ENCODE data around the gene GYS1. TPM values are rescaled to one million over a fixed set of nuclear protein-coding genes. Genes with fewer than 3 reads are reported as not detected.

The GYS1 gene
- total RNA-seq, 6 experiments from 2014 or later = 4.7 to 12.5 (median 8.9) TPM

GRCh38 chr19:48977061-48977460 lies 16.0 kb downstream of the GYS1 start:
- no peaks in the 10 kb centered on the region for H3K27me3 ChIP-seq
- no peak overlapping the region for H3K4me3 ChIP-seq
- peaks cover 0 to 43% (median 3%) of the 10 kb centered on the region in 4 donors for H3K36me3 ChIP-seq
- DNase-seq = no peak
- no peaks in the 10 kb centered on the region for H3K9me3 ChIP-seq
- WGBS (ENCODE audit: insufficient coverage, low coverage, low lambda C conversion rate, missing lambda C conversion rate) = 60% methylated on average over 2 of the region's 2 CpGs
- H3K27ac ChIP-seq = no peak overlapping the region
- no peak for TF ChIP-seq CTCF (IDR thresholded peaks at IDR 0.05)
- no peak for TF ChIP-seq POLR2A (IDR thresholded peaks at IDR 0.05)
- no peak for ATAC-seq
- intact Hi-C loops (cut with DNase I) = no loop called here
- no peaks in the 10 kb centered on the region for H3K4me1 ChIP-seq

- intact Hi-C loops (cut with DNase I) = no loop called here
- Histone ChIP-seq H3K27ac (no peak overlapping the region), H3K36me3 (peaks cover 0 to 34% (median 3%) of the 10 kb centered on the region in 4 donors), H3K4me1 (no peaks in the 10 kb centered on the region), H3K4me3 (no peak overlapping the region), H3K27me3 (no peaks in the 10 kb centered on the region), H3K9me3 (no peaks in the 10 kb centered on the region)
- TF ChIP-seq POLR2A (IDR thresholded peaks at IDR 0.05) (no peak), CTCF (IDR thresholded peaks at IDR 0.05) (no peak)
- peak in 2 of 4 donors; percentile 29 to 43 for ATAC-seq
- DNase-seq = no peak
- 89% methylated on average over 10 of the region's 13 CpGs for WGBS (ENCODE audit: insufficient coverage, low coverage, low lambda C conversion rate, missing lambda C conversion rate)
These were observed 16.9 kb downstream of the GYS1 start for GRCh38 chr19:48975947-48976847.

GRCh38 chr19:48970923-48971395 lies 22.1 kb downstream of the GYS1 start:
- peaks cover 0 to 44% (median 3%) of the 10 kb centered on the region in 4 donors for H3K36me3 ChIP-seq
- peak; percentile 20 to 69 (median 46) for ATAC-seq
- TF ChIP-seq POLR2A (IDR thresholded peaks at IDR 0.05) (no peak), CTCF (IDR thresholded peaks at IDR 0.05) (peak; percentile 88 to 97 (median 91))
- intact Hi-C loops (cut with DNase I) = no loop called here
- no peak overlapping the region for H3K4me3 ChIP-seq
- peak; percentile 74 to 84 (median 78) for DNase-seq
- peaks cover 0 to 11% (median 0%) of the 10 kb centered on the region in 4 donors for H3K4me1 ChIP-seq
- H3K9me3 ChIP-seq = no peaks in the 10 kb centered on the region
- H3K27me3 ChIP-seq = no peaks in the 10 kb centered on the region
- WGBS (ENCODE audit: insufficient coverage, low coverage, low lambda C conversion rate, missing lambda C conversion rate) = 1% methylated on average over 11 of the region's 19 CpGs
- H3K27ac ChIP-seq = no peak overlapping the region

DNA sequence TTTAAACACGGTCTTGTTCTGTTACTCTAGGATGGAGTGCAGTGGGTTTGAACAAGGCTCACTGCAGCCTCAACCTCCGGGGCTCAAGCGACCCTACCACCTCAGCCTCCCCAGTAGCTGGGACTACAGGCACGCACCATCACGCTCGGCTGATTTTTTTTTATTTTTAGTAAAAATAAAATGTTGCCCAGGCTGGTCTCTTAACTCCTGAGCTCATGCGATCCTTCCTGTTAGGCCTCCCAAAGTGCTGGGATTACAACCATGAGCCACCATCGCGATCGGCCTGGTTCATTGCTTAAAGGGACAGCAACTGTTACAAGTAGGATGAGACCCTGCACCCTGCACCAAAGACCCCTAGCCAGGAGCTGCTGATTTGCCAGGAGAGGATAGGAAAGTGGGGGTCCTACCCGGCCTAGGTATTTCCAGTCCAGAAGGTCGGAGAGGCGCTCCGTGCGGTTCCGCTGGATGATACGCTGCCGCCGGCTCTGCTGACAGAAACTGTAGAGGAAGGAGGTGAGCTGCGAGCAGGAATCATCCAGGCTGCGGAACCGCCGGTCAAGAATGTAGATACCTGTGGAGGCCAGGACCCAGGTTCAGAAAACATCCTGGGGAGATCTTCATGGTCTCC lies 22.9 kb downstream of the GYS1 start:
- Histone ChIP-seq H3K36me3 (peaks cover 0 to 50% (median 5%) of the 10 kb centered on the region in 4 donors), H3K27ac (no peak overlapping the region), H3K4me3 (no peak overlapping the region), H3K4me1 (peaks cover 0 to 11% (median 0%) of the 10 kb centered on the region in 4 donors), H3K9me3 (no peaks in the 10 kb centered on the region), H3K27me3 (no peaks in the 10 kb centered on the region)
- peak in 1 of 3 donors; percentile 34 for DNase-seq
- no peak for ATAC-seq
- intact Hi-C loops (cut with DNase I) = no loop called here
- TF ChIP-seq CTCF (IDR thresholded peaks at IDR 0.05) (no peak), POLR2A (IDR thresholded peaks at IDR 0.05) (no peak)
- 80% methylated on average over 10 of the region's 23 CpGs for WGBS (ENCODE audit: insufficient coverage, low coverage, low lambda C conversion rate, missing lambda C conversion rate)
